Measurements from ENCODE around the gene PRRT1.

DNA sequence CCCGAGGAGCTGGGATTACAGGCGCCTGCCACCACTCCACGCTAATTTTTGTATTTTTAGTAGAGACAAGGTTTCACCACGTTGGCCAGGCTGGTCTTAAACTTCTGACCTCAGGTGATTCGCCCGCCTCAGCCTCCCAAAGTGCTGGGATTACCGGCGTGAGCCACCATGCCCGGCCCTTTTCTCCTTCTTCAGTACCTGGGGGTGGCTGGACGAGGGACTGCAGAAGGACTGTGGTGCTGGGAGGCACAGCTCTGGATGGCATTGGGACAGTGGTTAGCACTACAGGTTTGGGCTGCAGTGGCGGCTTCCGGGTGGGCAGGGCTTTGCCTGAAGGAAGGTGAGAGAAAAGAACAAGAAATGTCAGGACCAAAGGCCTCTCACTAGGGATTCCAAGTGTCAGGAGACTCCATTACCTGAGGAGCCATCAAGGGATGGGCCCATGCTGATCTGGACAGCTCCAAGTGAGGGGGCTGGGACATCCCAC lies 31.1 kb downstream of the PRRT1 start:
- no peak for TF ChIP-seq EZH2phosphoT487 (IDR thresholded peaks at IDR 0.05; ENCODE audit: insufficient read depth, low read depth)
- no peak for TF ChIP-seq EZH2 (IDR thresholded peaks at IDR 0.05; ENCODE audit: insufficient read depth, poor library complexity, severe bottlenecking)
